IPS-NIHi11 (cell line): Measurements from ENCODE around the gene EPAS1.

Experiments
- DNase-seq: peaks from one replicate; pipeline ENCODE4 v3.0.0; 2012; ENCODE audit warnings: mixed read lengths, low spot score

EPAS1 gene

GRCh38 chr2:46296840-46297545 lies at the start of gene EPAS1:
Gene EPAS1, plus strand, starts transcription at chr2:46297407. Its CDS starts 505 bp downstream, at chr2:46297912.
- DNase-seq: peak; percentile 100

GRCh38 chr2:46248171-46248570 lies 49.0 kb upstream of the EPAS1 start:
- DNase-seq: no peak

- no peak for DNase-seq
Measured at GRCh38 chr2:46249654-46250053, 47.6 kb upstream of the EPAS1 start.

- DNase-seq: no peak
Measured at GRCh38 chr2:46252891-46253659, 44.1 kb upstream of the EPAS1 start.

GRCh38 chr2:46254474-46254873 lies 42.7 kb upstream of the EPAS1 start:
- no peak for DNase-seq

- no peak for DNase-seq
Measured at GRCh38 chr2:46256563-46257142, 40.6 kb upstream of the EPAS1 start.

- no peak for DNase-seq
Measured at GRCh38 chr2:46257476-46257875, 39.7 kb upstream of the EPAS1 start.

- DNase-seq: no peak
Measured at GRCh38 chr2:46257980-46258379, 39.2 kb upstream of the EPAS1 start.

- DNase-seq: no peak
Measured at GRCh38 chr2:46258937-46259776, 38.0 kb upstream of the EPAS1 start.

GRCh38 chr2:46259777-46260168 lies 37.4 kb upstream of the EPAS1 start:
- DNase-seq: no peak

GRCh38 chr2:46260305-46260704 lies 36.9 kb upstream of the EPAS1 start:
- DNase-seq: no peak

- no peak for DNase-seq
Measured at GRCh38 chr2:46262248-46262938, 34.8 kb upstream of the EPAS1 start.

- no peak for DNase-seq
Measured at GRCh38 chr2:46263347-46263746, 33.9 kb upstream of the EPAS1 start.

- DNase-seq: no peak
Measured at GRCh38 chr2:46264447-46264846, 32.8 kb upstream of the EPAS1 start.

GRCh38 chr2:46266134-46266533 lies 31.1 kb upstream of the EPAS1 start:
- no peak for DNase-seq

- no peak for DNase-seq
Measured at GRCh38 chr2:46267616-46268015, 29.6 kb upstream of the EPAS1 start.

- no peak for DNase-seq
Measured at GRCh38 chr2:46268196-46268595, 29.0 kb upstream of the EPAS1 start.

GRCh38 chr2:46269001-46269400 lies 28.2 kb upstream of the EPAS1 start:
- no peak for DNase-seq

GRCh38 chr2:46269544-46270273 lies 27.5 kb upstream of the EPAS1 start:
- DNase-seq: no peak

- DNase-seq: no peak
Measured at GRCh38 chr2:46270384-46270783, 26.8 kb upstream of the EPAS1 start.
